RWPE2 (cell line): ENCODE results near the gene PPP1R13B.

Experiments
- ATAC-seq: fragments of 200-7000 bp; cut with Tn5 transposase; 3 replicates; pipeline ENCODE4 v1.9.1; 2021; ENCODE audit warnings: low read depth
- DNase-seq: peaks from one replicate; pipeline ENCODE4 v3.0.0-alpha.2; 2020; ENCODE audit warnings: low spot score
- H3K27ac ChIP-seq: fragments of 450-650 bp; 2 replicates; pipeline ENCODE4 v1.5.1; 2017; ENCODE audit warnings: mild to moderate bottlenecking; ENCODE audit not compliant: poor library complexity, severe bottlenecking
- H3K27me3 ChIP-seq: fragments of 250-450 bp; sonication (Bioruptor Pico); 2 replicates; pipeline ENCODE4 v1.5.1; 2021; ENCODE audit warnings: mild to moderate bottlenecking, moderate library complexity; ENCODE audit not compliant: insufficient read depth, poor library complexity, severe bottlenecking
- H3K36me3 ChIP-seq: fragments of 250-450 bp; sonication (Bioruptor Pico); 2 replicates; pipeline ENCODE4 v1.5.1; 2020; ENCODE audit warnings: low read depth, mild to moderate bottlenecking, moderate library complexity
- H3K4me1 ChIP-seq: fragments of 250-450 bp; sonication (Bioruptor Pico); 2 replicates; pipeline ENCODE4 v1.5.1; 2021; ENCODE audit warnings: mild to moderate bottlenecking, moderate library complexity; ENCODE audit not compliant: insufficient read depth, poor library complexity, severe bottlenecking
- H3K4me3 ChIP-seq: fragments of 250-450 bp; sonication (Bioruptor Pico); 2 replicates; pipeline ENCODE4 v1.5.1; 2021; ENCODE audit warnings: mild to moderate bottlenecking, moderate library complexity; ENCODE audit not compliant: severe bottlenecking
- H3K9me3 ChIP-seq: fragments of 250-450 bp; sonication (Bioruptor Pico); 2 replicates; pipeline ENCODE4 v1.5.1; 2021; ENCODE audit warnings: mild to moderate bottlenecking, moderate library complexity; ENCODE audit not compliant: severe bottlenecking
- TF ChIP-seq, protein P1 (sequence below): fragments of 450-650 bp; IDR thresholded peaks from one replicate; pipeline ENCODE4 v1.5.1; 2017; ENCODE audit warnings: mild to moderate bottlenecking, moderate library complexity; ENCODE audit not compliant: poor library complexity, severe bottlenecking

Gene PPP1R13B

DNA sequence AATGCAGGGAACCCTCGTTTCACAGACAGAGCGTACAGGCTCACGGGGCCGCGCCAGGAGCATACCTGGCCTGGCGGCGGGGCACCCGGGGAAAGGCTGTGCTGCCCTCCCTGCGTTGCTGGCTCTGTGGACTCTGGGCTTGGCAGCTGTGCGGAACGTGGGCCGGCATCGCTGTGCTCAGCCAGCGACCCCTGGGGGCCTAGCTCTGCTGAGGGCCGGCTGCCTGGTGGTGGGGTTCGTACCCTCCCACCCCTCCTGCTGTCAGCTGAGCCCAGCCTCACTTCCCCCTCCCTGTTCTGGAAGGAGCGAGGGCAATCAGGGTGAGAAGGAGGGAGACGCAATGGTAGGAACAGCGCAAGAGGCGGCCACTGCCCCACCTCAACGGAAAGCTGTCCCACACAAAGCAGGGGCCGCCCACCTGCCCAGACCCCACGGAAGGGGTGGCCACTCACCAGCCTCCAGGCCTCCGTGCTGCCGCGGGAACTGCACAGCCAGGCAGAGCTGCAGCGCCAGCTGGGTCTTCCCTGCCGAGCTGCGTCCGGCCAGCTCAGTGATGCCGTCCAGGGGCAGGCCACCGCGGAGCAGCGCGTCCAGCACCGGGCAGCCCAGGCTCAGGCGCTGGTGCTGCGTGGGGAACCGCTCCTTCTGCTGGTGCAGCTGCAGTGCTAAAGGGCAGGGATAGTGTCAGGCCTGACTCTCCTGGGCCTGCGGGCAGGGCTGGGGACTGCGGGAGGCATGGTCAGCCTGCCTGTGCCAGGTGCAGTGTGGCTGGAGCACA, 140.6 kb downstream of the PPP1R13B start:
- H3K4me1 ChIP-seq, result peaks cover 11% of the 10 kb centered on the region
- no peaks in the 10 kb centered on the region for H3K9me3 ChIP-seq
- DNase-seq (no peak), ATAC-seq (no peak)
- H3K36me3 ChIP-seq, result peaks cover 90% of the 10 kb centered on the region
- no peak overlapping the region for H3K4me3 ChIP-seq
- no peak overlapping the region for H3K27ac ChIP-seq
- TF ChIP-seq, protein P1, sequence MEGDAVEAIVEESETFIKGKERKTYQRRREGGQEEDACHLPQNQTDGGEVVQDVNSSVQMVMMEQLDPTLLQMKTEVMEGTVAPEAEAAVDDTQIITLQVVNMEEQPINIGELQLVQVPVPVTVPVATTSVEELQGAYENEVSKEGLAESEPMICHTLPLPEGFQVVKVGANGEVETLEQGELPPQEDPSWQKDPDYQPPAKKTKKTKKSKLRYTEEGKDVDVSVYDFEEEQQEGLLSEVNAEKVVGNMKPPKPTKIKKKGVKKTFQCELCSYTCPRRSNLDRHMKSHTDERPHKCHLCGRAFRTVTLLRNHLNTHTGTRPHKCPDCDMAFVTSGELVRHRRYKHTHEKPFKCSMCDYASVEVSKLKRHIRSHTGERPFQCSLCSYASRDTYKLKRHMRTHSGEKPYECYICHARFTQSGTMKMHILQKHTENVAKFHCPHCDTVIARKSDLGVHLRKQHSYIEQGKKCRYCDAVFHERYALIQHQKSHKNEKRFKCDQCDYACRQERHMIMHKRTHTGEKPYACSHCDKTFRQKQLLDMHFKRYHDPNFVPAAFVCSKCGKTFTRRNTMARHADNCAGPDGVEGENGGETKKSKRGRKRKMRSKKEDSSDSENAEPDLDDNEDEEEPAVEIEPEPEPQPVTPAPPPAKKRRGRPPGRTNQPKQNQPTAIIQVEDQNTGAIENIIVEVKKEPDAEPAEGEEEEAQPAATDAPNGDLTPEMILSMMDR, result no peak
- no peaks in the 10 kb centered on the region for H3K27me3 ChIP-seq

DNA sequence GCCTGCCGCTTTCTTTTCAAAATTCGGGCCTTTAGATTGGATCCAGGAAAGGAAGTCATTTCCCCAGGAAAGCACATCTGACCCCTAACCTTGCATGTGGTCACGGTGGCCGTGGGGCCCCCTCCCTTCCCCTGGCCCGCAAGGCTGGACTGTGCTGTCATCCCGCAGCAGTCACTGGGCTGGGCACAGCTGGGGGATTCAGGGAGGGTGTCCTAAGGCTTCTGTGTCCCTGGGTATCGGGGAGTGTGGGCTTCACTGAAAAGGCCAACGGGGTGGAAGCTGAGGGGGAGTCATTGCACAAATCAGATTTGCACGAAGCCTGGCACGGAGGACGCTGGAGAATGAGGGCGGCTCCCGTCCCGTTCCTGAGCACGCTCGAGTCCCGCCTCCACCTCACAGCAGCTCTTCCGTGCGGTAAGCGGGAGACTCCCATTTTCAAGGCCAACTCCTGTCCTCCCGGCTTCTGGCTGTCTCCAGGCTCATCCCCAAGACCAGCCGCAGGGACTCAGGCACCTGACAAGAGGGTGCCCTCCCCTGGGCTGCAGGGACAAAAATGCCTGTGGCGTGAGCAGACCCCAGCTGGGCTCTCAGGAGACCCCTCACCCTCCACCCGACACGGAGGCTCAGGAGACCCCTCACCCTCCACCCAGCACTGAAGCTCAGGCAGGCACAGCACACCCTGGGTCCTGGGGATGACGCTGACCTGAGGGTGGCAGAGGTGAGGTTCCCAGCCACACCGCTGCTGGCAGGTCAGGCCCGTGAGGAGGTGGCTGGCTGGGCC, 141.7 kb downstream of the PPP1R13B start:
- H3K27ac ChIP-seq, result no peak overlapping the region
- no peak for ATAC-seq

DNA sequence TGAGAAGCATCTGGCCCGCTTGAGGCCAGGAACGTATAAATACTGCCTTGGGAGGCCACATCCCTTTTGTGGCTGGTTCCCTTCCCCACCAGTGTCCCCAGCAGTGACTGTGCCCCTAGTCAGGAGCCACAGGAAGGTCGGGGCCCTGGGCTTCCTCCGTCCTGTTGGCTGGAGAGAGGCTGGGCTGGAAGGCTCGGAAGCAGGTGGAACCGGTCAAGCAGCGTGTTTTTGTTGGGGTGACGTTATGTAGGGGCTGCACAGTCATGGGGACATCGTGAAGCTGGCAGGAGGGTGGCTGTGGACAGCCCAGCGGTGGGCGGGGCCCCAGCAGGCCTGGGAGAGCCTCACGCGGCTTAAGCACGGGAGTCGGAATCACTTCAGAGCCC, 142.3 kb downstream of the PPP1R13B start:
- no peak overlapping the region for H3K4me3 ChIP-seq
- TF ChIP-seq, protein P1, result no peak

More for the DNA sequence above, 141.7 kb downstream of the PPP1R13B start:
- Histone ChIP-seq H3K4me1 (peaks cover under 1% of the 10 kb centered on the region), H3K36me3 (peaks cover 89% of the 10 kb centered on the region), H3K9me3 (no peaks in the 10 kb centered on the region), H3K4me3 (no peak overlapping the region), H3K27me3 (no peaks in the 10 kb centered on the region)
- DNase-seq, result no peak
- TF ChIP-seq, protein P1, result no peak

DNA sequence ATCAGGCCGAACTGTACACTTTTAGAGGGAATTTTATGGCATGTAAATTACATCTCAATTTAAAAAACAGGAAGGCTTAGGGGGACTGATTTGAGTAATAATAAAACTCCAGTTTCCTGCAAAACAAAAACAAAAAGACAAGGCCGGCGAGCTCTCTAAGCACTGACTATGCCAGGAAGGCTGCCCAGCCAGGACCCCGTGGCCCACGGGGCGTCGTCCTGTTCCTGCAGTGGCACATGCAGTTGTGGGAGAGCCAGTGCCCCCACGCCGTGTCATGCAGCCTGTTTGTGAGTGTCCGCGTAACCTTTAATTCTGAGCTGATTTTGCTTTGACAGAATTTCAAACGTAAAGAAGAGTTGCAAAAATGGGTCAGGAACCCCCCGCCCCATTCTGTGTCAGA, 142.7 kb downstream of the PPP1R13B start:
- no peak for DNase-seq
- ATAC-seq, result no peak
- peaks cover 89% of the 10 kb centered on the region for H3K36me3 ChIP-seq
- H3K27me3 ChIP-seq, result no peaks in the 10 kb centered on the region
- H3K4me3 ChIP-seq, result no peak overlapping the region
- no peaks in the 10 kb centered on the region for H3K4me1 ChIP-seq
- H3K9me3 ChIP-seq, result no peaks in the 10 kb centered on the region
- no peak overlapping the region for H3K27ac ChIP-seq
- TF ChIP-seq, protein P1, result no peak

More for the DNA sequence above, 142.3 kb downstream of the PPP1R13B start:
- H3K36me3 ChIP-seq, result peaks cover 89% of the 10 kb centered on the region
- ATAC-seq (no peak), DNase-seq (no peak)
- no peaks in the 10 kb centered on the region for H3K27me3 ChIP-seq
- H3K4me1 ChIP-seq, result no peaks in the 10 kb centered on the region
- no peak overlapping the region for H3K27ac ChIP-seq
- H3K9me3 ChIP-seq, result no peaks in the 10 kb centered on the region
